ENCODE results near the gene PDE6C. TPM values are rescaled to one million over a fixed set of nuclear protein-coding genes. Genes with fewer than 3 reads are reported as not detected.

The PDE6C gene
- total and polyA plus RNA-seq, 2 donors from 2014 or later, result not detected

GRCh38 chr10:93614101-93614825, 1.9 kb downstream of the PDE6C start:
- no peak for TF ChIP-seq CTCF (IDR thresholded peaks at IDR 0.05; ENCODE audit: borderline replicate concordance, extremely low read depth, insufficient read depth)
- no peaks in the 10 kb centered on the region for H3K27me3 ChIP-seq (ENCODE audit: control insufficient read depth, insufficient read depth, low read length)
- DNase-seq (no peak), FAIRE-seq (no peak)
- intact Hi-C loops (cut with DNase I), result no loop called here
- no peak overlapping the region for H3K9ac ChIP-seq (ENCODE audit: low read length in 3 of 3)
- H3K27ac ChIP-seq (ENCODE audit: low read depth in 2 of 2, low read length in 2 of 2), result no peak overlapping the region
- H3K9me3 ChIP-seq (ENCODE audit: control insufficient read depth in 2 of 3, insufficient read depth in 1 of 3, low read length in 3 of 3), result no peaks in the 10 kb centered on the region
- no peak overlapping the region for H3K4me3 ChIP-seq (ENCODE audit: low read length in 3 of 3)
- H3K4me1 ChIP-seq (ENCODE audit: control insufficient read depth in 2 of 3, insufficient read depth in 2 of 3, low read depth in 1 of 3, low read length in 3 of 3), result no peaks in the 10 kb centered on the region
- no peaks in the 10 kb centered on the region for H3K36me3 ChIP-seq (ENCODE audit: control insufficient read depth in 2 of 3, insufficient read depth in 3 of 3, low read length in 3 of 3)

GRCh38 chr10:93615576-93616235, 3.4 kb downstream of the PDE6C start:
- no peaks in the 10 kb centered on the region for H3K4me1 ChIP-seq (ENCODE audit: control insufficient read depth in 2 of 3, insufficient read depth in 2 of 3, low read depth in 1 of 3, low read length in 3 of 3)
- no peak overlapping the region for H3K9ac ChIP-seq (ENCODE audit: low read length in 3 of 3)
- H3K27ac ChIP-seq (ENCODE audit: low read depth in 2 of 2, low read length in 2 of 2), result no peak overlapping the region
- no peaks in the 10 kb centered on the region for H3K27me3 ChIP-seq (ENCODE audit: control insufficient read depth, insufficient read depth, low read length)
- H3K36me3 ChIP-seq (ENCODE audit: control insufficient read depth in 2 of 3, insufficient read depth in 3 of 3, low read length in 3 of 3), result no peaks in the 10 kb centered on the region
- H3K9me3 ChIP-seq (ENCODE audit: control insufficient read depth in 2 of 3, insufficient read depth in 1 of 3, low read length in 3 of 3), result no peaks in the 10 kb centered on the region
- FAIRE-seq (no peak), DNase-seq (no peak)
- intact Hi-C loops (cut with DNase I), result no loop called here
- no peak overlapping the region for H3K4me3 ChIP-seq (ENCODE audit: low read length in 3 of 3)
- no peak for TF ChIP-seq CTCF (IDR thresholded peaks at IDR 0.05; ENCODE audit: borderline replicate concordance, extremely low read depth, insufficient read depth)

- H3K27me3 ChIP-seq (ENCODE audit: control insufficient read depth, insufficient read depth, low read length), result no peaks in the 10 kb centered on the region
- H3K4me1 ChIP-seq (ENCODE audit: control insufficient read depth in 2 of 3, insufficient read depth in 2 of 3, low read depth in 1 of 3, low read length in 3 of 3), result no peaks in the 10 kb centered on the region
- no peaks in the 10 kb centered on the region for H3K36me3 ChIP-seq (ENCODE audit: control insufficient read depth in 2 of 3, insufficient read depth in 3 of 3, low read length in 3 of 3)
- FAIRE-seq, result no peak
- no peak overlapping the region for H3K4me3 ChIP-seq (ENCODE audit: low read length in 3 of 3)
- no peak for TF ChIP-seq CTCF (IDR thresholded peaks at IDR 0.05; ENCODE audit: borderline replicate concordance, extremely low read depth, insufficient read depth)
- no peak overlapping the region for H3K27ac ChIP-seq (ENCODE audit: low read depth in 2 of 2, low read length in 2 of 2)
- intact Hi-C loops (cut with DNase I), result no loop called here
- H3K9ac ChIP-seq (ENCODE audit: low read length in 3 of 3), result no peak overlapping the region
- no peak for DNase-seq
- H3K9me3 ChIP-seq (ENCODE audit: control insufficient read depth in 2 of 3, insufficient read depth in 1 of 3, low read length in 3 of 3), result no peaks in the 10 kb centered on the region
Observed at GRCh38 chr10:93620925-93621324, 8.6 kb downstream of the PDE6C start.

All from kidney (tissue), 14 donors.